ENCODE data around the gene ITLN2. TPM values are rescaled to one million over a fixed set of nuclear protein-coding genes. Genes with fewer than 3 reads are reported as not detected.
A peak's percentile ranks its signal among the peaks of the same experiment; 100 is the strongest.

ITLN2 gene
- total and polyA plus RNA-seq, 2 experiments from 2014 or later, result 1.3 to 1.7 TPM

DNA sequence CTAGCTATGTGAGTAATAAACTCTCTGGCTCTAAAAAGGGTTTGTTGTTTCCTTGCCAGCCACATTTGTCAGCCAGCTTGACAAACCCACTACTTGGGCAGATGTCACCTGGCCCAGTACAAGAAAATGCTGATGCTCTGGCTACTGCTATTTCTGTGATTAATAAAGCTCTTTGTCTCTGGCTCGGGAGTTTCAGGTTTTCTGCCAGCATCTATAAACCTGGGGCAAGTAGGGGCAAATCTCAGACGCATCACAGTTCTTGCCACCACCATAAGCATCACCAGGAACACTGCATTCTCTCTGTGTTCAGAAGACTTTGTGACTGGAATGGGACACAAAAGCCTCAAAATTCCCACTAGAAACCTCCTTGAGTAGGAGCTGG is 2.5 kb downstream of the ITLN2 start:
- no peak overlapping the region for H3K4me3 ChIP-seq
- H3K27ac ChIP-seq, result no peak overlapping the region
- H3K9me3 ChIP-seq (ENCODE audit: low read depth), result no peaks in the 10 kb centered on the region
- 77% methylated on average over 2 of the region's 2 CpGs for WGBS (ENCODE audit: low lambda C conversion rate, missing lambda C conversion rate)
- TF ChIP-seq EZH2phosphoT487 (IDR thresholded peaks at IDR 0.05; ENCODE audit: low read depth, severe bottlenecking, unreplicated experiment) (no peak), EZH2 (IDR thresholded peaks at IDR 0.05; ENCODE audit: borderline replicate concordance) (no peak), CTCF (IDR thresholded peaks at IDR 0.05; ENCODE audit: poor library complexity) (no peak)
- H4K20me1 ChIP-seq (ENCODE audit: insufficient read depth, poor library complexity, severe bottlenecking), result no peaks in the 10 kb centered on the region
- H3K9me2 ChIP-seq (replicated peaks; ENCODE audit: insufficient read depth), result no peaks in the 10 kb centered on the region
- H3K4me1 ChIP-seq (ENCODE audit: insufficient read depth), result peaks cover 14% of the 10 kb centered on the region
- no peak for DNase-seq (ENCODE audit: low spot score)
- H3K79me2 ChIP-seq, result no peaks in the 10 kb centered on the region
- no peak overlapping the region for H3K4me2 ChIP-seq
- no peaks in the 10 kb centered on the region for H3K36me3 ChIP-seq (replicated peaks; ENCODE audit: insufficient read depth, low read depth)
- H2AFZ ChIP-seq, result no peak overlapping the region
- H3K27me3 ChIP-seq, result no peaks in the 10 kb centered on the region

- Histone ChIP-seq H3K79me2 (no peaks in the 10 kb centered on the region), H3K4me2 (no peak overlapping the region), H3K4me1 (ENCODE audit: insufficient read depth) (peaks cover 14% of the 10 kb centered on the region), H3K36me3 (replicated peaks; ENCODE audit: insufficient read depth, low read depth) (no peaks in the 10 kb centered on the region), H3K27me3 (no peaks in the 10 kb centered on the region), H3K4me3 (no peak overlapping the region), H3K27ac (no peak overlapping the region), H4K20me1 (ENCODE audit: insufficient read depth, poor library complexity, severe bottlenecking) (no peaks in the 10 kb centered on the region), H2AFZ (no peak overlapping the region), H3K9me2 (replicated peaks; ENCODE audit: insufficient read depth) (no peaks in the 10 kb centered on the region), H3K9me3 (ENCODE audit: low read depth) (no peaks in the 10 kb centered on the region)
- TF ChIP-seq EZH2phosphoT487 (IDR thresholded peaks at IDR 0.05; ENCODE audit: low read depth, severe bottlenecking, unreplicated experiment) (no peak), CTCF (IDR thresholded peaks at IDR 0.05; ENCODE audit: poor library complexity) (peak; percentile 73), EZH2 (IDR thresholded peaks at IDR 0.05; ENCODE audit: borderline replicate concordance) (no peak)
- peak; percentile 79 for DNase-seq (ENCODE audit: low spot score)
- 64% methylated on average over 8 of the region's 8 CpGs for WGBS (ENCODE audit: low lambda C conversion rate, missing lambda C conversion rate)
Measured at GRCh38 chr1:160951443-160952128, 3.0 kb downstream of the ITLN2 start.

DNA sequence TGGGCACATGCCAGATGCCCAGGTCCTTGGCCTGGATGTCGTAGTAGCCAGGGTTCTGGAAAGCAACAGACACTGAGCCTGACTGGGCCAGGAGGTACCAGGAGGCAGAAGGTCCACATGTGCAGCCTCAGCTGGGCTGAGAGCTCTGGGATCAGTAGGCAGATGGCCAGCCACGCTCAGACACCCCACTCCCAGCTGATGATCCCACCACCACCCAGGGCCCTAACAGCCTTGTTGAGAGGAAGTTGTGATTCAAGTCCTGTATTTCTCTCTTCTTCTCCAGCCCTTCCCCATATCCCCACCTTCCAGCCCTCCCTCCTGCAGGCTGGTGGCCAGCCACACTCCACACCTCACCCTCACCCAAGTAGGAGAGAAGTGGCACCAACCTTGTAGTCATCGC is 4.0 kb downstream of the ITLN2 start:
- no peak overlapping the region for H2AFZ ChIP-seq
- H3K36me3 ChIP-seq (replicated peaks; ENCODE audit: insufficient read depth, low read depth), result no peaks in the 10 kb centered on the region
- H3K9me3 ChIP-seq (ENCODE audit: low read depth), result no peaks in the 10 kb centered on the region
- TF ChIP-seq EZH2phosphoT487 (IDR thresholded peaks at IDR 0.05; ENCODE audit: low read depth, severe bottlenecking, unreplicated experiment) (no peak), EZH2 (IDR thresholded peaks at IDR 0.05; ENCODE audit: borderline replicate concordance) (no peak), CTCF (IDR thresholded peaks at IDR 0.05; ENCODE audit: poor library complexity) (no peak)
- no peaks in the 10 kb centered on the region for H3K79me2 ChIP-seq
- H3K27ac ChIP-seq, result no peak overlapping the region
- WGBS (ENCODE audit: low lambda C conversion rate, missing lambda C conversion rate), result 97% methylated on average over 3 of the region's 3 CpGs
- peaks cover 14% of the 10 kb centered on the region for H3K4me1 ChIP-seq (ENCODE audit: insufficient read depth)
- H3K4me3 ChIP-seq, result no peak overlapping the region
- no peak for DNase-seq (ENCODE audit: low spot score)
- H3K4me2 ChIP-seq, result no peak overlapping the region
- H4K20me1 ChIP-seq (ENCODE audit: insufficient read depth, poor library complexity, severe bottlenecking), result no peaks in the 10 kb centered on the region
- H3K9me2 ChIP-seq (replicated peaks; ENCODE audit: insufficient read depth), result no peaks in the 10 kb centered on the region
- H3K27me3 ChIP-seq, result no peaks in the 10 kb centered on the region

Data from hepatocyte (in vitro differentiated cells).